Iris pigment epithelial cell (primary cell): ENCODE measurements around the gene FKBP10.
"Not testable (repeated sequence)": the region's sequence is repeated elsewhere in the genome, so short reads cannot be mapped to it uniquely, and the experiment has no call there.

Experiments used
- DNase-seq: peaks from one replicate; pipeline ENCODE4 v3.0.0-alpha.2; 2011; ENCODE audit warnings: low read depth

The FKBP10 gene

GRCh38 chr17:41812381-41813151 lies at the start of gene FKBP10:
TSS of gene FKBP10 (plus strand) at chr17:41813004. CDS start at chr17:41813035, 31 bp downstream.
- peak; percentile 84 for DNase-seq

- DNase-seq: no peak
Measured at GRCh38 chr17:41763327-41763726, 49.5 kb upstream of the FKBP10 start.

DNA sequence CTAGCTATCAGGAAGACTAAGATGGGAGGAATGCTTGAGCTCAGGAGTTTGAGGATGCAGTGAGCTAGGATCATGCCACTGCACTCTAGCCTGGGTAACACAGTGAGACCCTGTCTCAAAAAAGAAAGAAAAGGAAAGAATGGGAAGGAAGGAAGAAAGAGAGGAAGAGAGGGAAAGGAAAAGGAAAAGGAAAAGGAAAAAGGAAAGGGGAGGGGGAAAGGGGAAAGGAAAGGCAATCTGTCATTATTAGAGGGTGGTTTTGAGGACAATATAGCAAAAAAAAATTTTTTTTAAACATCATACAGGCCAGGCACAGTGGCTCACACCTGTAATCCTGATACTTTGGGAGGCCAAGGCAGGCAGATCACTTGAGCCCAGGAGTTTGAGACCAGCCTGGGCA lies 46.7 kb upstream of the FKBP10 start:
- DNase-seq: no peak

- DNase-seq: no peak
Measured at GRCh38 chr17:41767324-41768042, 45.3 kb upstream of the FKBP10 start.

DNA sequence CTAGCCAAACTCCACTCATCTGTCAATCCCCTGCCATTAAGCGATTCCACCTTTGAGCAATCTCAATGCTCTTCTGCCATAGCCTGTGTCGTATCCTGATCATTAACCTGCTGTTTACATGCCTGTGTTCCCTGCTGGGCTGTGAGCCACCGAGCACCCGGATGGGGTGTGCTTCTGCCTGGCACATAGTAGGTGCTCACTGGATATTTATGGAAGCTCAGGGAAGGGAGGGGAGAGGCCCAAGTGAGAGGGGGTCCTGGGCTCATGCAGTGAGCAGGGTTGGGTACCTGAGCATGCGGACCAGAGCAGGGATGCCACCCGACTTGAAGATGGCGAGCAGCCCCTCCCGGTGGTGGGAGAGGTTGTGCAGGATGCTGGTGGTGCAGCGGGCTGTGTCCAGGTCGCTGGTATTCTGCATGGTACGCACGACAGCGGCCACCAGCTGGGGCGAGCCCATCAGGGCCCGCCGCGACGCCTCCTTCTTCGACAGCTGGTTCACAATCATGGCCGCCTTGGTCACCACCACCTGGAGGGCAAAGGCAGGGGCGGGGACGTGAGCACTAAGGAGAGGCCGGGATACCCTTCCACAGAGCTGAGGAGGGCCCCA lies 44.0 kb upstream of the FKBP10 start:
- DNase-seq: no peak

DNA sequence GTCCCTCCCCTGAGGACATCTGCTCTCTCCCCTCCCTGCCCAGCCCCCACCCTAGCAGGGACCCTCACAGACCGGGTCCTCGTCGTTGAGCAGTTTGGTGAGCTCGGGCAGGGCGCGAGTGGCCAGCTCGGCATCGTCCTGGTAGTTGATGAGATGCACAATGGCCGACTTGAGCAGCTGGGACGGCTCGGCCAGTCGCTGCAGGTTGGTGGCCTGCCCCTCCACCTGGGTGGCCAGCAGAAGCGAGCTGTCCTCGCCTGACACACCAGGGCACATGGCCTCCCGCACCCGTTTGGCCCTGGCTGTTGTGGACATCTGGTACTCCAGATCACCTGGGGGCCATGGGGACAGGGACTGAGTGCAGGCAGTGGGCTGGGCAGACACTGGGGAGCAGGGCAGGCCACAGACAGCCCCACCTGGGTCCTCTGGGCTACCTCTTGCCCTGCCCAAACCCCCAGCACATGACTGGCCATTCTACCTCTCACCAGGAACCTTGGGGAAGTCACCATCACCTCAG lies 43.4 kb upstream of the FKBP10 start:
- DNase-seq: no peak

DNA sequence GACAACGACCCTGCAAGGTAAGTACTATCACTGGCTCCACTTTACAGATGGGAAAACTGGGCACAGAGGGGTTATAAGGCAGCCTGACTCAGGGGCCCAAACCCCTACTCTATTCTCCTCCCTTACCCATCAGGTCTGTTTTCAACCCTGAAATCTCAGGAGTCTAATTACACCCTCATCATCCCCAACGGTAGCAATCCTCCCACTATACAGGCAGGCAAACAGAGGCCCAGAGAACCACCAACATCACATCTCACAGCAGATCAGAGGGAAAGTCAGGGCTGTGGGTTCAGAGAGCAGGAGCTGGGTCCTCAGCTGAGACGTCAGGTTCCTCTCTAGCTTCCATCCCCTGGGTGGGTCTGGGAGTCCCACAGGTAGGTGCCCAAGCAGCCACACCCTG lies 42.8 kb upstream of the FKBP10 start:
- DNase-seq: no peak

GRCh38 chr17:41771389-41772206 lies 41.2 kb upstream of the FKBP10 start:
- no peak for DNase-seq

- no peak for DNase-seq
Measured at GRCh38 chr17:41772218-41772585, 40.6 kb upstream of the FKBP10 start.

DNA sequence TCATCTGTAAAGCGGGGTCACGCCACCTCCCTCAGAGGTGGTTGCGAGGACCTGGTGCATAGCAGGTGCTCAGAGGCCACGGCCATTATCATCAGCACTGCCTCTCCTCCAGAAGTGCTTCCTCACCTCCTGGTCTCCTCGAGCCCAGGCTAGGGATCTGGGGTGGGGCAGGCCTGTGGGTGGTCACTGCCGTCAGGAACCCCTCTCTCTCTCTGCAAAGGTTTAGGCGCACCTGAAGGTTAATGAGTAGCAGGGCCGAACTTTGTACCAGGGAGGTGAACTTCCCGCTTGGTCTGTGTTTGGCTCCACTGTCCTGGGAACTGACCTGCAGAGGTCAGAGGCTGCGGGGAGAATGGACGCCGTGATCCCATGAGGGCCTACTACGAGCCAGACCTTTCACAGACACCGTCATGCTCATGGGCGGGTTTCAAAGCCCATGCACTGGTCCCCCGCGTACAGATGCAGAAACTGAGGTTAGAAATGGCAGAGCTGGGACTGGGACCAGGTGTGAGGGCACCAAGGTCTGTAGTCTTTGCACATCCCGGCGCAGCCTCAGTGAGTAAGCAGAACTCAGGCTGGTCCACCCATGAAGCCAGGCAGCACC lies 40.1 kb upstream of the FKBP10 start:
- DNase-seq: no peak

DNA sequence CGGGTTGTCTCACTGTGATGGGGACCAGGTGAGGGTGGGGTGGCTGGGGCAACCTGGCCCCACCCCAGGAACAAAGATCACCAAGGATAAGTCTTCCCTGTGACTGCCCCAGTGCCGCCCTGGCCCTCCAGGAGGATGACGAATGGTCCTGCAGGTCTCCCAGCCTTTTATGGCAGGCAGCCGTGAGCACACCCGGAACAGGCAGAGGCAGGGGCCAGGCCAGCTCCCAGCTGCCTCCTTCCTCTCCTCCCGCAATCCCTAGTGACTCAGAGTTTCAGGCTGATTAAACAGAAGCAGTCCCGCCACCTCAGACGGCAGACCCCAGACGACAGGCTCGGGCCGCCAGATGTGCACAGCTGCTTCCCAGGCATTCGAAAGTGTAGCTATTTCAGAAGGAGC lies 39.6 kb upstream of the FKBP10 start:
- DNase-seq: peak; percentile 88

- no peak for DNase-seq
Measured at GRCh38 chr17:41773731-41774193, 39.0 kb upstream of the FKBP10 start.

DNA sequence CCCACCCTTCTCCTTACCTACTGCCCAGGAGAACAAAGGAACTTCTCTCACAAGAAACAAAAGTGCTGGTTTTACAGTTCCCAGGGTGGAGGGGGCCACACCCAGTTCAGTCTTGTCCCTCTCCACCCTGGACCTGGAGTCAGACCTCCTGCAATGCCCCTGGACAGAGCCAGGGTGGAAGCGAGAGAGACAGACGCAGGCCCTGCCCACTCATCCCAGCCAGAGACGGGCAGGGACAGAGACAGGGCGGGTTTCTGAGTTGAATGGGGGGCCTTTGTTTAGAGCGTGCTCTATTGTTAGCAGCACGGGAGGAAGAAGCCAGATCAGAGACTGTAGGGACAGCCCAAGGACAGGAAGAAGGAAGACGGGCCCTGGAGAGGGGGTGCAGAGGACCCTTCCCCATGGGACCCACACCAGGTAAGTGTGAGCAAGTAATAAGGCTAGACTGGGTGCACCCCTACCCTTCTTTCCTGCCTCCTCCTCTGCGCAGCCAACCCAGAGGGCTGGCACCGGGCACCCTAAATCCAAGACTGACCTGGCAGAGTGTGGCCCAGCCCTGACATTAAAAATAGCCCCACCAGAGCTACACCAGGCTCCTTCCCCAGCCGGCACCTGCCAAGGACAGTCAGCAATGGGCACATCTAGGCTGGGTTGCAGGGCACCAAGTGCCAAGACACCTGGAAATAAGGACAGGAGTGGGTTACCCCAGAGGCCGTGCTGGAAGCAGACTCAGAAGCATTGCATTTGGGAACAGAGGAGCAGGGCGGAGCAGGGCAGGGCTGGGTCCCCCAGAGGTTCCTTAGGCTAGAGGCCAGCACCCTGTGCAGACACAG lies 37.2 kb upstream of the FKBP10 start:
- no peak for DNase-seq

GRCh38 chr17:41776262-41776900 lies 36.4 kb upstream of the FKBP10 start:
- not testable (repeated sequence) for DNase-seq

DNA sequence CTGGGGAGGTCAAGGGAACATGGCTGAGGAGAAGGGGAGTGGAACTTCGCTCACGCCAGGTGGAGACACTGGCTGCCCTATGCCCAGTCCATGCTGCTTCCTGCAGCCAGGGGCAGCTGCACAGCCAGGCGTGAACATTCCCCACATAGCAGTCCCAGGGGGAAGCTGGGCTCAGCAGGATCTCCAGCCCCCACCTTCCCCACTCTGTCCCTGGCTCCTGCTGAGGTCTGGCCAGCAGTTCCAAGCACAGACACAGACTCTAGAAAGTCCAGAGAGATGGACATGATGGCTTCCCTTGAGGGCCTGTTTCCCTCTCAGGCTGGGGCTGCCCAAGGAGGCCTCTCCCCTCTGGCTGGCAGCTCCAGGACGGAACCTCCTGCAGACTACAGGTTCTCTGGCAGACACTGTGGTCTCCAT lies 35.6 kb upstream of the FKBP10 start:
- DNase-seq: peak; percentile 41

DNA sequence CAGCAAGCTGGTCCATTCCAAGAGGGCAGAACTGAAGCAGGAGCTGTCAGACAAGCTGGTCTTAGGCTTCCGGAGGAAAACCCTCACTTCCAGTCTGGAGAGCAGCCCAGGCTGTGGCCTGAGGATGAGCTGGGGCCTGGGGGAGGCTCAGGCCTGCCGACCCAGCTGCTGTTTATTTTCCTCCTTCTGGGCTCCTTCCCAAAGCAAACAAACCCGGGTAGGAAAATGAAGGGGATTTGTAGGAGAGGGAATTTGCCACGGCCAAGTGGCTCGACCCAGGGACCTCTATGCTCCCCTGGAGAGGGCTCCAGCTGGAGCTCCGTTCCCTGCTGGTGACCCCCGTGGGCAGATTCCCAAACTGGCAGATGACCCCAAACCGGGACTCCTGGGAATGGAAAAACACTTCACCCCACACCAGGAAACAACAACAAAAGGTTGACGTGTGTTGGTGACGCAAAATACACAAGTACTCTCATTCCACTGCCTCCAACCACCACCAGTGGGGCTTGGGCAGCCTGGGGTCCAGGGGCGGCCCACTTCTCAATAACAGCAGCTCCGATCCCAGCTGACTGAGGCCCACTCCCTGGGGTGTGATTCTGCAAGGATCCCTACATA lies 35.1 kb upstream of the FKBP10 start:
- DNase-seq: peak; percentile 94

- no peak for DNase-seq
Measured at GRCh38 chr17:41779954-41780353, 32.9 kb upstream of the FKBP10 start.

GRCh38 chr17:41781404-41782110 lies 31.2 kb upstream of the FKBP10 start:
- peak; percentile 36 for DNase-seq

DNA sequence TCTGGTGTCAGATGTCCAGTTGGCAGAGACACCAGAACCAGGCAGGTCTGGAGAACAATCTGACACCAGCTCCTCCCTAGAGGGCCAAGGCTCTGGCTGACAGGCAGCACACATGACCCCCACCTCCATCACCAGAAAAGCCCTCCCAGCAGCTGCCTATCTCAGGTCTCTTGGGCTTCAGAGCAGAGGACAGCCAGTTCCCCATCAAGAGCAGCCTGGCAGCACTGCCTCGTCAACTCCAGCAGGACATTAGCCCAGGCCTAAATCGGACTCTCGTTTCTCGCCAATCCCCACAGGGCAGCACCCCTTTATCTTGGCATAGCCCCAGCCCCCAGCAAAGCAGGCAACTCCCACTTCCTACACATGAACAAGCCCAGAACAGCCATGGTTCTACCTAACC lies 30.7 kb upstream of the FKBP10 start:
- no peak for DNase-seq
